Type B pancreatic cell (in vitro differentiated cells): ENCODE results near the gene TARS2. TPM values are rescaled to one million over a fixed set of nuclear protein-coding genes. Genes with fewer than 3 reads are reported as not detected.

Experiments
- DNase-seq: peaks from one replicate; pipeline ENCODE4 v3.0.0; 2021; ENCODE audit warnings: mixed read lengths; ENCODE audit not compliant: unreplicated experiment; ENCODE audit errors: extremely low spot score
- H3K27ac Mint-ChIP-seq: 2 replicates; pipeline ENCODE4 v1.8.0; 2021; ENCODE audit warnings: mild to moderate bottlenecking, mixed read lengths
- H3K27me3 Mint-ChIP-seq: 2 replicates; pipeline ENCODE4 v1.8.0; 2021; ENCODE audit warnings: mixed read lengths
- H3K36me3 Mint-ChIP-seq: 2 replicates; pipeline ENCODE4 v1.8.0; 2021; ENCODE audit warnings: mixed read lengths
- H3K4me1 Mint-ChIP-seq: one replicate; pipeline ENCODE4 v1.8.0; 2021; ENCODE audit warnings: mixed read lengths; ENCODE audit not compliant: unreplicated experiment
- H3K4me3 Mint-ChIP-seq: 2 replicates; pipeline ENCODE4 v1.8.0; 2021; ENCODE audit warnings: mild to moderate bottlenecking, mixed read lengths
- H3K9me3 Mint-ChIP-seq: 2 replicates; pipeline ENCODE4 v1.8.0; 2021; ENCODE audit warnings: mixed read lengths
- CTCF ChIP-seq: fragments of 200-600 bp; sonication (generic); conservative IDR thresholded peaks from 2 replicates; pipeline ENCODE4 v1.5.0; 2021; ENCODE audit warnings: antibody characterized with exemption, mild to moderate bottlenecking
- total RNA-seq: library from RNA; stranded (reverse); gene quantifications from 2 replicates; pipeline ENCODE4 v1.2.1, GENCODE V29; 2021; ENCODE audit warnings: low replicate concordance

The TARS2 gene
- total RNA-seq, 1 donor from 2014 or later, result 36.6 TPM

GRCh38 chr1:150508982-150509381, 21.8 kb downstream of the TARS2 start:
- no peak overlapping the region for H3K4me3 Mint-ChIP-seq
- no peaks in the 10 kb centered on the region for H3K9me3 Mint-ChIP-seq
- TF ChIP-seq CTCF, result no peak
- peaks cover 34% of the 10 kb centered on the region for H3K36me3 Mint-ChIP-seq
- peak overlapping the region; percentile 41 for H3K27ac Mint-ChIP-seq
- H3K27me3 Mint-ChIP-seq, result no peaks in the 10 kb centered on the region
- no peak for DNase-seq
- peaks cover 30% of the 10 kb centered on the region for H3K4me1 Mint-ChIP-seq

GRCh38 chr1:150511551-150511950, 24.3 kb downstream of the TARS2 start:
- TF ChIP-seq CTCF, result no peak
- Mint-ChIP-seq H3K4me1 (peaks cover 28% of the 10 kb centered on the region), H3K36me3 (peaks cover 28% of the 10 kb centered on the region), H3K4me3 (peak overlapping the region; percentile 40), H3K9me3 (no peaks in the 10 kb centered on the region), H3K27ac (no peak overlapping the region), H3K27me3 (no peaks in the 10 kb centered on the region)
- DNase-seq, result no peak

GRCh38 chr1:150511985-150512660, 24.9 kb downstream of the TARS2 start:
- Mint-ChIP-seq H3K4me1 (peaks cover 26% of the 10 kb centered on the region), H3K9me3 (no peaks in the 10 kb centered on the region), H3K27ac (no peak overlapping the region), H3K4me3 (peak overlapping the region; percentile 40), H3K36me3 (peaks cover 23% of the 10 kb centered on the region), H3K27me3 (no peaks in the 10 kb centered on the region)
- DNase-seq, result no peak
- no peak for TF ChIP-seq CTCF

DNA sequence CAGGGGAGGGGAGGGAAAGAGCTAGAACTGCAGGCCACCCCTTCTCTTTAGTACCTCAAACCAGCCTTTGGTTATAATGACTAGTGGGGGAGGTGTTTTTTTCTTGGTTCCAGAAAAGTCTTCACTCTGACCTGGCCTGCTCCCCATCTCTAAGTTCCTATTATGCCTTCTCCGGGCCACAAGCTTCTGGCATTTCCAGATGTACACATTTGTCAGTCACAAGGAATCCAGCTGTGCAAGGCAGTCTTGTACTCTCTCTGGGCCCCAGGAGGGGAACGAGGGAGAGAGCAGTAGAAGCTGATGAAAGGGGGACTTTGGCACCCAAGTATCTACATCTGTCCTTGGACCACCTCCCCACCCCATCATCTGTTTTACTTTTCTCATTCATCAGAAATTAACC, 25.6 kb downstream of the TARS2 start:
- Mint-ChIP-seq H3K27me3 (no peaks in the 10 kb centered on the region), H3K36me3 (peaks cover 19% of the 10 kb centered on the region), H3K9me3 (no peaks in the 10 kb centered on the region), H3K4me3 (no peak overlapping the region), H3K27ac (no peak overlapping the region), H3K4me1 (peaks cover 22% of the 10 kb centered on the region)
- no peak for DNase-seq
- TF ChIP-seq CTCF, result no peak

GRCh38 chr1:150513351-150513791, 26.2 kb downstream of the TARS2 start:
- no peak for DNase-seq
- TF ChIP-seq CTCF, result no peak
- no peaks in the 10 kb centered on the region for H3K27me3 Mint-ChIP-seq
- peaks cover 18% of the 10 kb centered on the region for H3K36me3 Mint-ChIP-seq
- H3K4me3 Mint-ChIP-seq, result peak overlapping the region; percentile 77
- H3K9me3 Mint-ChIP-seq, result no peaks in the 10 kb centered on the region
- H3K27ac Mint-ChIP-seq, result no peak overlapping the region
- H3K4me1 Mint-ChIP-seq, result peaks cover 18% of the 10 kb centered on the region
